ENCODE results near the gene NAALADL1.
"Not testable (repeated sequence)": the region's sequence is repeated elsewhere in the genome, so short reads cannot be mapped to it uniquely, and the experiment has no call there.

The NAALADL1 gene

DNA sequence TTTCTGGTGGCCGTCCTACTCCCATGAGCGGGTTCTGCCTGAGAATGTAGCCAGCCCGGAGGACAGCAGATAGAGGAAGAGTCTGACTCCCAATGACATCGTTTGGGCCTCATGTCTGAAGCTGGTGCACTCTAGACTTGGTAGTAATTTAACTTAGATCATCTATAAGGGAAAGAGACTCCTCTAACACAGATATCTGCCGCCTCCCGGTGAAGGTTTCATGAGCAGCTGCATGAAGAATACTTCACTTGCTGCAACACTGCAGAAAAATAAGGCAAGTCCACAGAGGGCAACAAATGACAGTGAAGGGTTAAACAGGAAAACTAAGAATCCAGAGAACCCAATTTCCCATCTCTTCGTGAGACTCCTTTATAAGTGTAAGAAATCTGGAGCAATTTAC is 50.3 kb downstream of the NAALADL1 start:
- no peak for DNase-seq

DNA sequence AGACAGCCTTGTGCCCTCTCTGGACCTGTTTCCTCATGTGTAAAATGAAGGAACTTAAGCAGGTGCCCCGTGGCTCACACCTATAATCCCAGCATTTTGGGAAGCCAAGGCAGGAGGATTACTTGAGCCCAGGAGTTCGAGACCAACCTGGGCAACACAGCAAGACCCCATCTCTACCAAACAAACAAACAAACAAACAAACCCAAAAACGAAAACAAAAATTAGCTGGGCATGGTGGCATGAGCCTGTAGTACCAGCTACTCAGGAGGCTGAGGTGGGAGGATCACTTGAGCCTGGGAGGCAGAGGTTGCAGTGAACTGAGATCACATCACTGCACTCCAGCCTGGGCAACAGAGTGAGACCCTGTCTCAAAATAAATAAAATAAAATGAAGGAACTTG is 54.4 kb downstream of the NAALADL1 start:
- DNase-seq = not testable (repeated sequence)

DNA sequence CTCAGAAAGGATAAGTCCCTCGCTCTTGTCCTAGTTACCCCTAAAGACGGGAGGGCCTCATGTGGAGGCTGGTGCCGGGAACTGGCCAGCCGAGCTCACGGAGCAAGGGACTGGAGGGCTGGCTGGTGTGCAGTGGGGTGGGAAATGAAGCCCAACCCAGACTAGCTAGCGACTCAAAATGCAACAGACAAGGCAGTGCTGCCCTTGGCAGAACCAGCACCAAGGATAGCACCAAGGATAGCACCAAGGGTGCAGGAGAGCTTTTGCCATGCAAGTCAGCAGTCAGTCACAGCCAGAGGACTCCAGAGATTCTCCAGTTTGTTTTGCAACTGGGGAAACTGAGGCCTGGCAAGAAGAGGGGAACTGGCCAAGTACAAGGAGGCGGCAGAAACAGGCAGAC is 55.1 kb downstream of the NAALADL1 start:
- no peak for DNase-seq

DNA sequence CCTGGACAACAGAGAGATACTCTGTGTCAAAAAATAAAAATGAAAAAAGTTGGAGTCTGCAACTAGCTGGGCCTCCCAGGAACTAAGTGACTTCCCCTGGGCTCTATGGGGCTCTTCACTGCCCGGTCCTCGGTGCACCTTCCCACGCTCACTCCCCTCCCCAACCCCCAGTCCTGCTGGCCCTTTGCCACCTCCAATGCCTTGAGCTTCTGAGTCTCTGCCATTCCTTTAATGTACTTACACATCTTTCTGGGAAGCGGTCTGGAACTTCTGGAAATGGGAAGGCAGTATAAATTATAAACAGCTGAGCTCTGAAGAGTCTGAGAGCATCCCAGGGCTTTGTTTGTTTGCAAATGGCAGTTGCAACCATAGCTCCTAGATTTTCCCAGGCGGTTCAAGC is 55.6 kb downstream of the NAALADL1 start:
- no peak for DNase-seq

DNA sequence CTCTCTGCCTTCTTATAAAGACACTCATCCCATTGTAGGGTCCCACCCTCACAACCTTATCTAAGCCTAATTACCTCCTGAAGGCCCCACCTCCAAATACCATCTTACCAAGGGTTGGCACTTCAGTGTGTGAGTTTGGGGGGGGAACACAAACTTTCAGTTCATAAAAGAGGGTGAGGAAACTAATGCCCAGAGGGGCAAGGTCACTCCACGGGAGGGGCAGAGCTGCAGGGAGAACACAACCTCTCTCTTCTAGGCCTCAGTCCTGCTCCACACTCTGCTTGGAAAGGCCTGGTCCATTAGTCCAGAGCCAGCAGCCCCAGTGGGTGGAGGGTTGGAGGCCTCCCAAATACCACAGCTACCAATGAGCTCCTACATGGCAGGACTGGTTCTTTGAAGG is 58.9 kb downstream of the NAALADL1 start:
- DNase-seq = no peak

DNA sequence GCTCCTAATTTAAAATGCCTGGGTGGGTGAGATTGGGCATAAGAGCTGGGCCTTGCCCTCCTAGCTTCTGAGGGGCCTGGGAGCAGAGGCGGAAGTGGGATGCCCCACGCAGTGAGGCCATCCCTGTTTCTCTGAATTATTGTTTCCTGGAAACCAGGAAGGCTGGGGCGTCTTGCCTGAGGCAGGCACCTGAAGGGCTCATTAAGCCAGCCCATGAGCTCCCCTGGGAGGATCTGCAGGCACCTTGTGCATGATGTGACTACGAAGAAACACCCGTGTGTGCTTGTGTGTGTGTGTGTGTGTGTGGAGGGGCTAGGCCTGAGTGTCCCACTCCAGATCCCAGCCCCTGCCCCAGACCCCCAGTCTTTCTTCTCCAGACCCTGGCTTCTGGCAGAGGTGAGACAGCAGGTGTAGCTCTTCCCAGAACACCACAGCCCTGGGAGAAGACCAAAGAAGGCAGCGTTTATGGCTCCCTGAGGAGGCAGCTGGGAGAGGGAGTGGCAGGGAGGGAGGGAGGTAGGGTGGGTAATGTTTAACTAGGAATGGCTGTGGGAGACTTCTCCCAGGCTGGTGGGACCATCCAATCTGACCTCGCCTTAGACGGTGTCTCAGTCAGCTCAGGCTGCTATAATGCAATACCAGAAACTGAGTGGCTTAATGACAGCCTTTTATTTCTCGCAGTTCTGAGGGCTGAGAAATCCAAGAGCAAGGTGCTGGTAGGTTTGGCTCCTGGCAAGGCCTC is 59.5 kb downstream of the NAALADL1 start:
- no peak for DNase-seq

DNA sequence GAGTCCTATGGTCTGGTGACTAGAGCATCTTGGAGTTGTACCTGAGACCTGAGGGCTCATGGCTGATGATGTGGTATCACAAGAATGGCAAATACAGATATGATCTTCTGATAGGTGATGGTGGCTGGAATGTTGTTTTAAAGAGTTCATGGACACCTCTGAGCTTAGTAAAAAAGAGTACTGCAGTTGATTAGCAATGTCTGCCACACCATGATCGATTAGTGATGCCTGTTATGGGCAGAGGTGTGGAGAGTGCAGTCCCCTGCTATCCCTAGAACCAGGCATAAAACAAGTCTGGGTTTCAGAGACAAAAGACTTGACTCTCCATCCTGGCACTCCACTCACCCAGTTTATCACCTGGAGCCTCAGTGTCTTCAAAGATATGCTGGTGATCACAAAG is 60.2 kb downstream of the NAALADL1 start:
- DNase-seq = no peak

DNA sequence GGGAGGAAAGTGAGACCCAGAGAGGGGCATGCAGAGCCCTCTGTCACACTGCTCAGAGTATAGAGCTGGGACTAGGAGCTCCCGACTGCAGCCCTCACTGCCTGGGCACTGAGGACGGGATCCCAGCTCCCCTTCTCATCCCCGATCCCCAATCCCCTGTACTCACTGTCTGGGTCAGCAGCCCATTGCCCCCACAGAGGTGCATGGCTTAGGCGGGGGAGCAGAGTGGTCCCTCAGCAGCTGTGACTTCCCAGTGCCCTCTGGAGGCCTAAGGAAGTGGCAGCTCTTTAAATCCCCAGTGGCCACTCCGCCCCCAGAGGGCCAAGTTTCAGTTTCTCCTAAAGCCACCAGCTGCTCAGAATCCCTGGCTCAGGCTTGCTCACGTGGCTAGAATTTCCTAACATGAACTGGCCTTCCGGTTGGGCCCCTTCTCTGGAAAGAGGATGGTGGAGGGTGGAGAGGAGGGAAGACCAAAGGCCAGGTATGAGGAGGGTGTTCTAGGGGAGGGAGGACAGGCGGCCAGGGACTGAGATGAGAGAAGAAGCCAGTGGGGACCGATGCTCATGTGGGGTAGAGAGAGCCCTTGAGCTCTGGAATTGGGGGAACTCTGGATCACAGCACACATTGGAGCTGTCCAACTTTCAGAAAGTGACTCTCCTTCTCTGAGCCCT is 61.5 kb downstream of the NAALADL1 start, which contains the start of gene BATF2:
Gene BATF2, minus strand, starts transcription at position 262 of the 671 bp plus-strand sequence. Its CDS starts 57 bp downstream, at position 205.
- peak; percentile 24 for DNase-seq

DNA sequence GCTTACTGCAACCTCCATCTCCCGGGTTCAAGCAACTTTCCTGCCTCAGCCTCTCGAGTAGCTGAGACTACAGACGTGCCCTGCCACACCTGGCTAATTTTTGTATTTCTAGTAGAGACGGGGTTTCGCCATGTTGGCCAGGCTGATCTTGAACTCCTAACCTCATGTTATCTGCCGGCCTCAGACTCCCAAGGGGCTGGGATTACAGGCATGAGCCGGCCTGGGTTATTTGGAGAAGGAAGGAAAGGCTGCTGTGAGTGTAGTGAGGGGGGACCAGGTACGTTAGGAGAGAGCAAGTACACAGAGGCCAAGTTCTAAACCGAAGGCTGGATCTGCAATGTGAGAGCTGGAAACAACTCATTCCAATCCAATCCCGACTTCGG is 62.0 kb downstream of the NAALADL1 start:
- DNase-seq = no peak

Measured in NCI-H226 (cell line).